GM12875 (cell line): ENCODE results near the gene UCHL1.

Experiments used
- H3K4me3 ChIP-seq: one replicate; pipeline ENCODE4 v1.5.1; 2011; ENCODE audit warnings: low read depth, low read length, control low read depth
- TF ChIP-seq, protein P1 (sequence below): IDR thresholded peaks from 2 replicates; pipeline ENCODE4 v1.5.1; 2011; ENCODE audit warnings: low read depth, mild to moderate bottlenecking, control low read depth, inconsistent platforms, low read length, moderate library complexity, borderline replicate concordance; ENCODE audit not compliant: insufficient read depth

The UCHL1 gene

DNA sequence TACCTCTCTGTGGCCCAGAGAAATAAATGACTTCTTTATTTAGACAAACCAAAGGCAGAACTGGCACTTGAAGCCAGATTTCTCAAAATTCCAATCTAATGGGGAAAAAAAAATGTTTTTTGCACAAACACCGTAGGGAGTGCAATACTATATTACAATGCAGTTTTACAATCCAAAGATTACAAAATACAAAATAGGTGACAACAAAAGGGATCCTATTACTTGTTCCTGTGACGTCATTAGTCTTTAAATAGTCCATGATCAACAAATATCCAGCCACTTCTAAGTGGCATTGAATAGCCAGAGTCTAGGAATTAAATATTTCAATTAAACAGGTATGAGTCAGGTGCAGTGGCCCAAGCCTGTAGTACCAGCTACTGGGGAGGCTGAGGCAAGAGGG is 39.4 kb upstream of the UCHL1 start:
- TF ChIP-seq, protein P1, sequence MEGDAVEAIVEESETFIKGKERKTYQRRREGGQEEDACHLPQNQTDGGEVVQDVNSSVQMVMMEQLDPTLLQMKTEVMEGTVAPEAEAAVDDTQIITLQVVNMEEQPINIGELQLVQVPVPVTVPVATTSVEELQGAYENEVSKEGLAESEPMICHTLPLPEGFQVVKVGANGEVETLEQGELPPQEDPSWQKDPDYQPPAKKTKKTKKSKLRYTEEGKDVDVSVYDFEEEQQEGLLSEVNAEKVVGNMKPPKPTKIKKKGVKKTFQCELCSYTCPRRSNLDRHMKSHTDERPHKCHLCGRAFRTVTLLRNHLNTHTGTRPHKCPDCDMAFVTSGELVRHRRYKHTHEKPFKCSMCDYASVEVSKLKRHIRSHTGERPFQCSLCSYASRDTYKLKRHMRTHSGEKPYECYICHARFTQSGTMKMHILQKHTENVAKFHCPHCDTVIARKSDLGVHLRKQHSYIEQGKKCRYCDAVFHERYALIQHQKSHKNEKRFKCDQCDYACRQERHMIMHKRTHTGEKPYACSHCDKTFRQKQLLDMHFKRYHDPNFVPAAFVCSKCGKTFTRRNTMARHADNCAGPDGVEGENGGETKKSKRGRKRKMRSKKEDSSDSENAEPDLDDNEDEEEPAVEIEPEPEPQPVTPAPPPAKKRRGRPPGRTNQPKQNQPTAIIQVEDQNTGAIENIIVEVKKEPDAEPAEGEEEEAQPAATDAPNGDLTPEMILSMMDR, result no peak
- no peak overlapping the region for H3K4me3 ChIP-seq

DNA sequence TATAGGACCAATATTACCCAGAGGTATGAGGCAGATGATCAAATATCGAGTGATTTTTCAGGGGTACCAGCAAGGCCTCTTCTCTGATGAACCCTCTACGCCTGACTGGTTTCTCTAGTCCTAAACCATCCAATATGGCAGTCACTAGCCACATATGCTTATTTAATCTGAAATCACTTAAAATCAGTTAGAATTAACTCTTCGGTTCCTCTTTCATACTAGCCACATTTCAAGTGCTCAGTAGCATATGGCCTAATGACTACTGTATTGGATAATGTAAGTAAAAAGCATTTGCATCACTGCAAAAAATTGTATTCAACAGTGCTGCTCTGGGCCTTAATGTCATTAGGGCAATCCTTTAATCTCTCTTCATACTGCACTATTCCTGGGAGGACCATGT is 38.0 kb upstream of the UCHL1 start:
- TF ChIP-seq, protein P1, result no peak
- H3K4me3 ChIP-seq, result no peak overlapping the region

DNA sequence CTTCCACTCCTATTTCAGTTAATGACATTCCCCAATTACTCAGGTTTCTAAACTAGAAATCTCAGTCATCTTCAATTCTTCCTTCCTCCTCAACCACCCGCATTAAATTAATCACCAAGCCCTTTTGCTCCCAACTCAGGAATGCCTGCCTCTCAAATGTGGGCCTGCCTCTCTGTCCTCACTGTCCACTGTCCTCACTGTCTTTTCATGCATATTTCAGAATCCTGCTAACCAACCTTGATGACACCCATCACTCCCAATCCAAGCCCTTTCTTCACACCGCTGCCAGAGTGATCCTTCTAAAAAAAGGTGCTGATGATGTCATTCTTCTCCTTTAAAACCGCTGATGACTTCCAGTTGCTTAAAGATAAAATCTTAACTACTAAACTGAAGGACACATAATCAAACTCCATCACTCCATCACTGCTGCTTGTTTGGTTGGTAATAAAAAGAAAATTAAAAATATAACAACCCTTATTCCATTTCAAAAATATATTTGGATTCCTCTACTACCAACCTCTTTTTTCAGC is 37.2 kb upstream of the UCHL1 start:
- TF ChIP-seq, protein P1, result no peak
- no peak overlapping the region for H3K4me3 ChIP-seq

DNA sequence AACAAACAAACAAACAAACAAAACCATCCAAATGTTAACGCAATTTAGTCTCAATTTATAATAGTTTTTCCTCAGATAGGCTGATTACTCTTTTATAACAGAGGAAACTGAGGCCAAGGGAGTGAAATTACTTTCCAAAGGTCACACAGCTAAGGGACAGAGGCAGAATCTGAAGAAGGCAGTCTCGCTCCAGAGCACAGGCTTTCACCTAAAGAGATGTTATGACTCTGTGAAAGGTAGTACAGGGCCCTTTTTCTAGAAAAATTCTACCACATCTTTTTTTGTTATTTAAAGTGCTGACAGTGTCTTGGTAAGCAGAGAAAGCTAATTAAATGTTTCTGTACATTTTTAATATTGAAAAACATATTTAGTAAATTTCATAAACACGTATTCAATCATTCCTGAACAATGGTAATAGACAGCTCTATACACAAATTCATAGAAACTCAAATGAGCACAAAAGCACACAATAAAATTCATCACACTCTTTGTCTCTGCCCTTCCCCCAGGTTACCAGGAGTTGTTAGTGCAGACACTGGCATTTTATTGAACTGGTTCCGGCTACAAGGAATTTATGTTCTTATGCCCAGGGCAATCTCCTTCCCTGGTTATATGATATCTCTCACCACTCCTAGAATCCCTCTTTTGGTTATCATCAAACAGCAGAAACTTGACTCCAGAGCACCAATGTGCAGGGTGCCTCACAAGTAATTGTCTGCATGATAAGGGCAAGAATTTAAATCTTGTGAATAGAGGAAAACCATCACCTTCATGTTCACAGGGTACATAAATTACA is 34.7 kb upstream of the UCHL1 start:
- TF ChIP-seq, protein P1, result no peak
- no peak overlapping the region for H3K4me3 ChIP-seq

DNA sequence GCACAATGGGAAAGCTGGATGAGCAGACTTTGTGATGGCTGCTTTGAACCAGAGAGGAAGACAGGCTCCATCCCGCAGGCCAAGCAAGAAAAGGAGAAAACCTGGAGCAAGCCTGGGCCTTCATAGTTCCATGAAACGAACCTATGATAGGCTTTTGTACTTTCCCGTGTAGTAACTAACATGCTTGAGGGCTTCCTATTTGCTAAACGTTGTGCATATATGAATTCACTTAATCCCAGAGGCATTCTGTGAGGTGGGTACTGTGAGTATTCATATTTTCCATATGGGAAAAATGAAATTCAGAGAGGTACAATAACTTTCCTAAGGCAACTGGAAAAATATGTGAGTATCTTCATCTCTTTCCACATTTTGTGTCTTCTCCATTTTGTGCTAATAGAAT is 28.8 kb upstream of the UCHL1 start:
- no peak overlapping the region for H3K4me3 ChIP-seq
- TF ChIP-seq, protein P1, result no peak

DNA sequence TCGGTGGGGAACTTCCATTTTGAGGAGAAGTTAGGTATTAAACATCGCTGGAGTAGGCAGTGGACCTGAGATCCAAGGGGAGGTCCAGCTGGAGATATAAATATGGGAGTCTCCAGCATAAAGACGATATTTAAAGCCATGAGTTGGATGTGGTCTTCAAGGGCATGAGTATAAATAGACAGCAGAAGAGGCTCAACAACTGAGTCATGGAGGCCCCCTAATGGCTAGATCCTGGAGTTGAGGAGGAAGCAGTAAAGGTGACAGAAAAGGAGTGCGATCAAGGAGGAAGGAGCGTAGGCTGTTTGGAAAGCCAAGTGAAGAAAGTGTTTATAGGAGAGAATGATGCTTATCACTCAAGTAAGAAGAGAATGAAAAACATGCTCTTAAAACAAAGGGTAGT is 24.3 kb upstream of the UCHL1 start:
- H3K4me3 ChIP-seq, result no peak overlapping the region
- TF ChIP-seq, protein P1, result peak; percentile 11; the same call in 1 of the 2 replicates

DNA sequence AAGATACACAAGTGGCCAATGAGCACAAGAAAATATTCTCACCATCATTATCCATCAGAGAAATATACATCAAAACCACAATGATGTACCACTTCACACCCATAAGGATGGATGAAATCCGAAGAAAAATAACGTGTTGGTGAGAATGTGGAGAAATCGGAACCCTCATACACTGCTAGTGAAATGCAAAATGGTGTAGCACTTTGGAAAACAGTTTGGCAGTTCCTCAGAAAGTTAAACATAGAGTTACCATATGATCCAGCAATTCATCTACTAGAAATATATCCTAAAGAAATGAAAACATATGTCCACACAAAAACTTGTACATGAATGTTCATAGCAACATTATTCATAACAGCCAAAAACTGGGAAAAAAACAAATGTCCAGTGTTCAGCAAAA is 23.9 kb upstream of the UCHL1 start:
- no peak overlapping the region for H3K4me3 ChIP-seq
- TF ChIP-seq, protein P1, result no peak
